Kidney (tissue), 14 donors: ENCODE data around the gene PRG2. TPM values are rescaled to one million over a fixed set of nuclear protein-coding genes. Genes with fewer than 3 reads are reported as not detected.

Experiments used
- DNase-seq, 5 donors: peaks; one replicate each; pipeline ENCODE4 v3.0.0-alpha.2; 2013 to 2020
- FAIRE-seq: peaks from 2 replicates; lab custom pipeline; 2012; peaks lifted over from hg19 to GRCh38; lab: Jason Lieb, UNC
- H3K27ac ChIP-seq, 2 donors: one replicate each; pipeline ENCODE4 v1.7.0; 2013; ENCODE audit warnings: low read depth in 2 of 2, low read length in 2 of 2, inconsistent platforms in 1 of 2
- H3K27me3 ChIP-seq: one replicate; pipeline ENCODE4 v1.7.1; 2013; ENCODE audit warnings: low read length, inconsistent platforms; ENCODE audit not compliant: control insufficient read depth, insufficient read depth
- H3K36me3 ChIP-seq, 3 donors: one replicate each; pipeline versions ENCODE4 v1.7.0 to v1.7.1; 2013; ENCODE audit warnings: low read length in 3 of 3, control low read depth in 1 of 3, inconsistent platforms in 1 of 3; ENCODE audit not compliant: insufficient read depth in 3 of 3, control insufficient read depth in 2 of 3
- H3K4me1 ChIP-seq, 3 donors: one replicate each; pipeline versions ENCODE4 v1.7.0 to v1.7.1; 2013; ENCODE audit warnings: low read length in 3 of 3, inconsistent platforms in 1 of 3, low read depth in 1 of 3; ENCODE audit not compliant: control insufficient read depth in 2 of 3, insufficient read depth in 2 of 3
- H3K4me3 ChIP-seq, 3 donors: one replicate each; pipeline versions ENCODE4 v1.7.0 to v1.8.1; 2013; ENCODE audit warnings: low read length in 3 of 3, control low read depth in 1 of 3, inconsistent platforms in 1 of 3
- H3K9ac ChIP-seq, 3 donors: one replicate each; pipeline versions ENCODE4 v1.7.0 to v1.7.1; 2013; ENCODE audit warnings: low read length in 3 of 3, control low read depth in 1 of 3, inconsistent platforms in 1 of 3
- H3K9me3 ChIP-seq, 3 donors: one replicate each; pipeline versions ENCODE4 v1.7.0 to v1.7.1; 2013; ENCODE audit warnings: low read length in 3 of 3, control low read depth in 1 of 3, inconsistent platforms in 1 of 3; ENCODE audit not compliant: control insufficient read depth in 2 of 3, insufficient read depth in 1 of 3
- intact Hi-C: fragments of 100-400 bp; cut with DNase I; formaldehyde crosslinking; loops from one replicate; pipeline ENCODE4 v1.11.1; 2022
- polyA plus RNA-seq: library from polyadenylated mRNA; stranded (reverse); fragments of 350-450 nt; fragmentation: Illumina TruSeq; extraction: RNeasy Lipid Tissue Mini Kit (QIAGEN cat#74804); gene quantifications from one replicate; pipeline ENCODE4 v1.2.3, GENCODE V29; 2014; ENCODE audit warnings: low read depth, low replicate concordance; ENCODE audit not compliant: insufficient read depth
- total RNA-seq: library from RNA; stranded (reverse); fragmentation: NEBNext Ultra II Directional; extraction: Animal tissue kit (Norgen Biotek cat#: 25700); gene quantifications from one replicate; pipeline ENCODE4 v1.2.1, GENCODE V29; 2021
- TF ChIP-seq, protein P1 (sequence below): IDR thresholded peaks from 3 replicates; pipeline ENCODE4 v1.5.1; 2012; ENCODE audit warnings: mild to moderate bottlenecking, moderate library complexity, borderline replicate concordance; ENCODE audit not compliant: insufficient read depth; ENCODE audit errors: extremely low read depth
- donor health status: control.
- donor health status: control.
- donor health status: control.
- donor health status: control.
- donor health status: control.
- donor health status: DM: yes; HTN: yes; CAD: no.
- donor health status: Normal renal cell carcinoma (clear cell type).

PRG2 gene
- total and polyA plus RNA-seq, 2 donors from 2014 or later = 0.22 TPM; not detected in 1

DNA sequence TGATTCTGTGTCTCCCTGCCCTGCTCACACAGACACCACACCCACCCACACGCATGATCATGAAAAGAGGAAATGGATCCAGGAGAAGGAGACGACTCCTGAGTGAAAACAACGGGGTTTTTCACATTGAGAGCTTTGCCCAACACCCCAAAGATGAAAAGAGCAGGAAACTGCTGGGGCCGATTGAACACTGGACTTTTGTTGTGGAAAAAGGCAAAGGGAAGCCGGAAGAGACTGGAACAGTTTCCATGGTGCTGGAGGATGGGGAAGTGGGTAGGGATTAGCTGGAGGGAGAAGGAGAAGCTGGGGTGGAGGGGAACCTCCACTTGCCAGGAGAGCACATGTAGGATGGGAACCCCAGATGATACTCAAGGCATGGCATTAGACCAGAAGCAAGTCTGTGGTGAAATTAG lies 41.7 kb upstream of the PRG2 start:
- Histone ChIP-seq H3K27ac (no peak overlapping the region), H3K27me3 (no peaks in the 10 kb centered on the region), H3K36me3 (no peaks in the 10 kb centered on the region), H3K9me3 (no peaks in the 10 kb centered on the region), H3K4me1 (no peaks in the 10 kb centered on the region), H3K4me3 (no peak overlapping the region), H3K9ac (no peak overlapping the region)
- no peak for FAIRE-seq
- DNase-seq = no peak
- TF ChIP-seq, protein P1, sequence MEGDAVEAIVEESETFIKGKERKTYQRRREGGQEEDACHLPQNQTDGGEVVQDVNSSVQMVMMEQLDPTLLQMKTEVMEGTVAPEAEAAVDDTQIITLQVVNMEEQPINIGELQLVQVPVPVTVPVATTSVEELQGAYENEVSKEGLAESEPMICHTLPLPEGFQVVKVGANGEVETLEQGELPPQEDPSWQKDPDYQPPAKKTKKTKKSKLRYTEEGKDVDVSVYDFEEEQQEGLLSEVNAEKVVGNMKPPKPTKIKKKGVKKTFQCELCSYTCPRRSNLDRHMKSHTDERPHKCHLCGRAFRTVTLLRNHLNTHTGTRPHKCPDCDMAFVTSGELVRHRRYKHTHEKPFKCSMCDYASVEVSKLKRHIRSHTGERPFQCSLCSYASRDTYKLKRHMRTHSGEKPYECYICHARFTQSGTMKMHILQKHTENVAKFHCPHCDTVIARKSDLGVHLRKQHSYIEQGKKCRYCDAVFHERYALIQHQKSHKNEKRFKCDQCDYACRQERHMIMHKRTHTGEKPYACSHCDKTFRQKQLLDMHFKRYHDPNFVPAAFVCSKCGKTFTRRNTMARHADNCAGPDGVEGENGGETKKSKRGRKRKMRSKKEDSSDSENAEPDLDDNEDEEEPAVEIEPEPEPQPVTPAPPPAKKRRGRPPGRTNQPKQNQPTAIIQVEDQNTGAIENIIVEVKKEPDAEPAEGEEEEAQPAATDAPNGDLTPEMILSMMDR = no peak
- intact Hi-C loops = no loop called here

DNA sequence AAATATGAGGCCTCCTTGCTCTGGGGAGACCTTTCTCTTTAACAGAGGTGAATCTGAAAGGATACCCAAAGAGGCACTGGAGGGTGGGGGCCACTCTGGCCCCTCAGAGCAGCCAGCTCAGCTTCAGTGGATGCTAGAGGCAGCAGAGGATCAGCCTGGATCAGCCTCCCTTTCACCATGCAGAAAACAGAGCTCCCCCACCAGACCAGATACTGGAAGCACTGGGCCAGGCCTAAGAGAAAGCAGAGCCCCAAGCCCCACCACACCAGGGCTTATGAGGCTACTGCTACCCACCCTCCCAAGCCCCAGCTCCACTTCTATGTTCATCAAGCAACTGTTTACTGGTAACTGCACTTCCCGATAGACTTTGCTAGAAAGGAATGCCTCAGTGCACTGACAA lies 40.5 kb upstream of the PRG2 start:
- TF ChIP-seq, protein P1 = no peak
- Histone ChIP-seq H3K27ac (no peak overlapping the region), H3K9ac (no peak overlapping the region), H3K36me3 (no peaks in the 10 kb centered on the region), H3K9me3 (no peaks in the 10 kb centered on the region), H3K4me1 (peaks cover 0 to 4% (median 4%) of the 10 kb centered on the region in 3 donors), H3K27me3 (no peaks in the 10 kb centered on the region), H3K4me3 (no peak overlapping the region)
- DNase-seq = no peak
- no peak for FAIRE-seq
- intact Hi-C loops = no loop called here

DNA sequence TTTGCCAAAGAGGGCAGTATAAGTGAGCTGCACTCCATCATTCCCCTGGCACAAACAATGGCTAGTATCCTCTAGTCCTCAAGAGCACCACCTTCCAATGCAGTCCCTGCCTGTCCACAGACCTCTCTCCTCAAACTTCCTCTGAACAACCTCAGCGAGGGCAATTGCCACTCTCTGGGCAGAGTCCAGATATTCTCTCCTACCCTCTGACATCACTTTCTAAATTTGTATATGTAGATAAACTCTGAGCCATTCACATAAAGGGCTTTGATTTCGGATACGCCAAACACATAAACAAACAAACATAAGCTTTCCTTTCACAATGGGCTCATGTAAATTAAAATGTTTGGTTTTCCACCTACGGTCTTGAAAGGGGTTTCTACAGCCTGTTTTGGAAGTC lies 39.5 kb upstream of the PRG2 start:
- FAIRE-seq = no peak
- Histone ChIP-seq H3K4me3 (no peak overlapping the region), H3K36me3 (no peaks in the 10 kb centered on the region), H3K9me3 (no peaks in the 10 kb centered on the region), H3K27me3 (no peaks in the 10 kb centered on the region), H3K27ac (no peak overlapping the region), H3K9ac (no peak overlapping the region), H3K4me1 (peaks cover 4 to 12% (median 6%) of the 10 kb centered on the region in 3 donors)
- DNase-seq = no peak
- intact Hi-C loops = no loop called here
- TF ChIP-seq, protein P1 = no peak

DNA sequence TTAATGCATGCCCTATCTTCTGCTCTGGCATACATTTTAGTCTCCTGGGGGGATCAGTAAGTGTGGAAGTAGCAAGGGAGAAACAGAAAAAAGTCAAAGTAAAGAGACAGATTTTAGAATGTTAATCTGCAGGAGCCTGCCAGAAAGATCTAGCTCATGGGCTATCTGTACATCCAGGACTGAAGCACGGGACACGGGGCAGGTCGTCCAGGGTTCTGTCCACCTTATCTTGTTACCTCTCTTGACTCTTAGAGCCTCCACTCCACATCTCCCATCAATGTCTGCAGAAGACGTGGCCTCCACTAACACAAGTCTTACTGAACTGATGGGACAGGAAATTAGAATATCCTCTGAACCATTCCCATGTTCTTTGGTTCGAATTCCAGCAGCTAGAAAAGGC lies 38.2 kb upstream of the PRG2 start:
- H3K27me3 ChIP-seq = no peaks in the 10 kb centered on the region
- no peak overlapping the region for H3K27ac ChIP-seq
- no peak overlapping the region for H3K9ac ChIP-seq
- DNase-seq (no peak), FAIRE-seq (no peak)
- H3K4me1 ChIP-seq = peaks cover 4 to 20% (median 11%) of the 10 kb centered on the region in 3 donors
- intact Hi-C loops = no loop called here
- no peaks in the 10 kb centered on the region for H3K36me3 ChIP-seq
- no peaks in the 10 kb centered on the region for H3K9me3 ChIP-seq
- TF ChIP-seq, protein P1 = no peak
- no peak overlapping the region for H3K4me3 ChIP-seq
